ENCODE results near the gene KATNB1.

KATNB1 gene

GRCh38 chr16:57725151-57725550, 10.4 kb upstream of the KATNB1 start:
- no CpG with 5 or more reads among the region's 5 CpGs for WGBS (ENCODE audit: extremely low coverage, insufficient coverage, low lambda C conversion rate)
- Histone ChIP-seq H3K23ac (ENCODE audit: low read length) (no peak overlapping the region), H2AK5ac (ENCODE audit: low read length) (no peak overlapping the region), H3K27me3 (ENCODE audit: insufficient read depth, low read length, poor library complexity) (no peaks in the 10 kb centered on the region), H4K8ac (ENCODE audit: low read depth, low read length) (no peak overlapping the region), H3K4ac (ENCODE audit: low read depth, low read length) (no peak overlapping the region), H3K56ac (ENCODE audit: low read length) (no peak overlapping the region), H2BK120ac (ENCODE audit: low read depth, low read length) (no peak overlapping the region), H4K5ac (ENCODE audit: low read length) (no peak overlapping the region), H3K18ac (ENCODE audit: low read length) (no peak overlapping the region), H3K36me3 (ENCODE audit: control insufficient read depth, insufficient read depth, low read length) (no peaks in the 10 kb centered on the region), H3K4me2 (ENCODE audit: low read length) (no peak overlapping the region), H3K4me3 (ENCODE audit: low read length) (no peak overlapping the region), H2BK15ac (replicated peaks; ENCODE audit: low read depth) (no peak overlapping the region), H2BK5ac (ENCODE audit: low read length) (no peak overlapping the region), H3K27ac (ENCODE audit: low read depth, low read length) (no peak overlapping the region), H3K79me1 (ENCODE audit: low read length) (no peaks in the 10 kb centered on the region), H3K4me1 (ENCODE audit: control insufficient read depth, low read depth, low read length) (no peaks in the 10 kb centered on the region), H3K79me2 (ENCODE audit: control insufficient read depth, insufficient read depth, low read length) (no peaks in the 10 kb centered on the region), H3K9ac (ENCODE audit: low read length) (no peak overlapping the region)
- no peak for DNase-seq

GRCh38 chr16:57725554-57725953, 10.0 kb upstream of the KATNB1 start:
- H3K27ac ChIP-seq (ENCODE audit: low read depth, low read length), result no peak overlapping the region
- DNase-seq, result no peak
- H3K4me1 ChIP-seq (ENCODE audit: control insufficient read depth, low read depth, low read length), result no peaks in the 10 kb centered on the region
- no peak overlapping the region for H3K18ac ChIP-seq (ENCODE audit: low read length)
- H4K5ac ChIP-seq (ENCODE audit: low read length), result no peak overlapping the region
- no peak overlapping the region for H2BK120ac ChIP-seq (ENCODE audit: low read depth, low read length)
- no peak overlapping the region for H2AK5ac ChIP-seq (ENCODE audit: low read length)
- no peak overlapping the region for H4K8ac ChIP-seq (ENCODE audit: low read depth, low read length)
- H3K4me2 ChIP-seq (ENCODE audit: low read length), result no peak overlapping the region
- H3K79me2 ChIP-seq (ENCODE audit: control insufficient read depth, insufficient read depth, low read length), result no peaks in the 10 kb centered on the region
- WGBS (ENCODE audit: extremely low coverage, insufficient coverage, low lambda C conversion rate), result no CpG with 5 or more reads among the region's 5 CpGs
- no peak overlapping the region for H3K56ac ChIP-seq (ENCODE audit: low read length)
- H3K27me3 ChIP-seq (ENCODE audit: insufficient read depth, low read length, poor library complexity), result no peaks in the 10 kb centered on the region
- H3K4me3 ChIP-seq (ENCODE audit: low read length), result no peak overlapping the region
- no peak overlapping the region for H3K4ac ChIP-seq (ENCODE audit: low read depth, low read length)
- no peak overlapping the region for H2BK5ac ChIP-seq (ENCODE audit: low read length)
- no peak overlapping the region for H3K9ac ChIP-seq (ENCODE audit: low read length)
- H2BK15ac ChIP-seq (replicated peaks; ENCODE audit: low read depth), result no peak overlapping the region
- H3K79me1 ChIP-seq (ENCODE audit: low read length), result no peaks in the 10 kb centered on the region
- H3K23ac ChIP-seq (ENCODE audit: low read length), result no peak overlapping the region
- H3K36me3 ChIP-seq (ENCODE audit: control insufficient read depth, insufficient read depth, low read length), result no peaks in the 10 kb centered on the region

- Histone ChIP-seq H3K79me2 (ENCODE audit: control insufficient read depth, insufficient read depth, low read length) (no peaks in the 10 kb centered on the region), H3K27ac (ENCODE audit: low read depth, low read length) (no peak overlapping the region), H3K4me1 (ENCODE audit: control insufficient read depth, low read depth, low read length) (no peaks in the 10 kb centered on the region), H3K79me1 (ENCODE audit: low read length) (no peaks in the 10 kb centered on the region), H3K9ac (ENCODE audit: low read length) (no peak overlapping the region), H3K27me3 (ENCODE audit: insufficient read depth, low read length, poor library complexity) (no peaks in the 10 kb centered on the region), H3K4me3 (ENCODE audit: low read length) (no peak overlapping the region), H2AK5ac (ENCODE audit: low read length) (no peak overlapping the region), H4K5ac (ENCODE audit: low read length) (no peak overlapping the region), H3K18ac (ENCODE audit: low read length) (no peak overlapping the region), H3K56ac (ENCODE audit: low read length) (no peak overlapping the region), H2BK15ac (replicated peaks; ENCODE audit: low read depth) (no peak overlapping the region), H3K4me2 (ENCODE audit: low read length) (no peak overlapping the region), H3K36me3 (ENCODE audit: control insufficient read depth, insufficient read depth, low read length) (no peaks in the 10 kb centered on the region), H4K8ac (ENCODE audit: low read depth, low read length) (no peak overlapping the region), H2BK5ac (ENCODE audit: low read length) (no peak overlapping the region), H3K23ac (ENCODE audit: low read length) (no peak overlapping the region), H2BK120ac (ENCODE audit: low read depth, low read length) (no peak overlapping the region), H3K4ac (ENCODE audit: low read depth, low read length) (no peak overlapping the region)
- no CpG with 5 or more reads among the region's 30 CpGs for WGBS (ENCODE audit: extremely low coverage, insufficient coverage, low lambda C conversion rate)
- DNase-seq, result no peak
Measured at GRCh38 chr16:57725976-57726375, 9.6 kb upstream of the KATNB1 start.

GRCh38 chr16:57726433-57726947, 9.1 kb upstream of the KATNB1 start:
- H3K18ac ChIP-seq (ENCODE audit: low read length), result no peak overlapping the region
- no peaks in the 10 kb centered on the region for H3K79me2 ChIP-seq (ENCODE audit: control insufficient read depth, insufficient read depth, low read length)
- no peak overlapping the region for H4K8ac ChIP-seq (ENCODE audit: low read depth, low read length)
- H3K4me3 ChIP-seq (ENCODE audit: low read length), result no peak overlapping the region
- H2AK5ac ChIP-seq (ENCODE audit: low read length), result no peak overlapping the region
- H3K79me1 ChIP-seq (ENCODE audit: low read length), result no peaks in the 10 kb centered on the region
- no peaks in the 10 kb centered on the region for H3K36me3 ChIP-seq (ENCODE audit: control insufficient read depth, insufficient read depth, low read length)
- H2BK5ac ChIP-seq (ENCODE audit: low read length), result no peak overlapping the region
- H2BK120ac ChIP-seq (ENCODE audit: low read depth, low read length), result no peak overlapping the region
- no peak overlapping the region for H2BK15ac ChIP-seq (replicated peaks; ENCODE audit: low read depth)
- H3K23ac ChIP-seq (ENCODE audit: low read length), result no peak overlapping the region
- H3K27me3 ChIP-seq (ENCODE audit: insufficient read depth, low read length, poor library complexity), result no peaks in the 10 kb centered on the region
- no peak overlapping the region for H3K56ac ChIP-seq (ENCODE audit: low read length)
- no peak overlapping the region for H3K9ac ChIP-seq (ENCODE audit: low read length)
- no peaks in the 10 kb centered on the region for H3K4me1 ChIP-seq (ENCODE audit: control insufficient read depth, low read depth, low read length)
- WGBS (ENCODE audit: extremely low coverage, insufficient coverage, low lambda C conversion rate), result no CpG with 5 or more reads among the region's 7 CpGs
- no peak overlapping the region for H3K4ac ChIP-seq (ENCODE audit: low read depth, low read length)
- no peak for DNase-seq
- no peak overlapping the region for H4K5ac ChIP-seq (ENCODE audit: low read length)
- no peak overlapping the region for H3K4me2 ChIP-seq (ENCODE audit: low read length)
- H3K27ac ChIP-seq (ENCODE audit: low read depth, low read length), result no peak overlapping the region

- Histone ChIP-seq H2BK120ac (ENCODE audit: low read depth, low read length) (no peak overlapping the region), H2BK5ac (ENCODE audit: low read length) (no peak overlapping the region), H3K23ac (ENCODE audit: low read length) (no peak overlapping the region), H4K5ac (ENCODE audit: low read length) (no peak overlapping the region), H3K4me3 (ENCODE audit: low read length) (no peak overlapping the region), H2AK5ac (ENCODE audit: low read length) (no peak overlapping the region), H4K8ac (ENCODE audit: low read depth, low read length) (no peak overlapping the region), H3K4ac (ENCODE audit: low read depth, low read length) (no peak overlapping the region), H3K79me1 (ENCODE audit: low read length) (no peaks in the 10 kb centered on the region), H3K18ac (ENCODE audit: low read length) (no peak overlapping the region), H3K36me3 (ENCODE audit: control insufficient read depth, insufficient read depth, low read length) (no peaks in the 10 kb centered on the region), H3K9ac (ENCODE audit: low read length) (no peak overlapping the region), H3K4me1 (ENCODE audit: control insufficient read depth, low read depth, low read length) (no peaks in the 10 kb centered on the region), H3K79me2 (ENCODE audit: control insufficient read depth, insufficient read depth, low read length) (no peaks in the 10 kb centered on the region), H3K4me2 (ENCODE audit: low read length) (no peak overlapping the region), H3K27me3 (ENCODE audit: insufficient read depth, low read length, poor library complexity) (no peaks in the 10 kb centered on the region), H3K56ac (ENCODE audit: low read length) (no peak overlapping the region), H3K27ac (ENCODE audit: low read depth, low read length) (no peak overlapping the region), H2BK15ac (replicated peaks; ENCODE audit: low read depth) (no peak overlapping the region)
- no CpG with 5 or more reads among the region's 4 CpGs for WGBS (ENCODE audit: extremely low coverage, insufficient coverage, low lambda C conversion rate)
- DNase-seq, result no peak
Measured at GRCh38 chr16:57727610-57728009, 8.0 kb upstream of the KATNB1 start.

Measured in mesendoderm (in vitro differentiated cells).